Measurements from ENCODE around the gene NCOA4. TPM values are rescaled to one million over a fixed set of nuclear protein-coding genes. Genes with fewer than 3 reads are reported as not detected.

NCOA4 gene
- total RNA-seq, 1 experiment from 2014 or later: 50.6 TPM

- DNase-seq (ENCODE audit: low spot score): peak; percentile 30
- Histone ChIP-seq H3K36me3 (ENCODE audit: insufficient read depth, low read length, poor library complexity, severe bottlenecking) (peaks cover 86% of the 10 kb centered on the region), H3K27ac (ENCODE audit: low read depth, low read length, poor library complexity, severe bottlenecking) (no peak overlapping the region), H3K4me3 (ENCODE audit: low read depth, low read length, poor library complexity, severe bottlenecking) (no peak overlapping the region), H3K27me3 (replicated peaks; ENCODE audit: insufficient read depth, low read depth, low read length, poor library complexity) (no peaks in the 10 kb centered on the region), H3K9me3 (ENCODE audit: low read depth, low read length, poor library complexity, severe bottlenecking) (no peaks in the 10 kb centered on the region), H3K4me1 (ENCODE audit: insufficient read depth, low read length, poor library complexity, severe bottlenecking) (no peaks in the 10 kb centered on the region)
- no TSS peak for BruUV-seq (replicated peaks)
- intact Hi-C loops (cut with micrococcal nuclease; ENCODE audit: unreplicated experiment): no loop called here
- POLR2A ChIA-PET (ENCODE audit: low non-redundant PET): no interaction called here
- CTCF ChIA-PET: no interaction called here
- TF ChIP-seq EZH2 (IDR thresholded peaks at IDR 0.05; ENCODE audit: borderline replicate concordance, low read depth, low read length, poor library complexity, severe bottlenecking) (no peak), CTCF (conservative IDR thresholded peaks at IDR 0.05; ENCODE audit: low read depth, low read length) (no peak)
These were observed 24.2 kb downstream of the NCOA4 start for GRCh38 chr10:46006219-46006618.

- H3K4me1 ChIP-seq (ENCODE audit: insufficient read depth, low read length, poor library complexity, severe bottlenecking): no peaks in the 10 kb centered on the region
- H3K4me3 ChIP-seq (ENCODE audit: low read depth, low read length, poor library complexity, severe bottlenecking): no peak overlapping the region
- ChIA-PET POLR2A (ENCODE audit: low non-redundant PET) (interaction anchor here (0.6 kb wide), 1 partner anchor 1265 kb away, joined by 3 read pairs; no protein-coding TSS in a partner anchor), CTCF (no interaction called here)
- TSS peak; percentile 41 for BruUV-seq (replicated peaks)
- no peak for DNase-seq (ENCODE audit: low spot score)
- no peak overlapping the region for H3K27ac ChIP-seq (ENCODE audit: low read depth, low read length, poor library complexity, severe bottlenecking)
- no peak for TF ChIP-seq CTCF (conservative IDR thresholded peaks at IDR 0.05; ENCODE audit: low read depth, low read length)
- H3K36me3 ChIP-seq (ENCODE audit: insufficient read depth, low read length, poor library complexity, severe bottlenecking): peaks cover 90% of the 10 kb centered on the region
- H3K9me3 ChIP-seq (ENCODE audit: low read depth, low read length, poor library complexity, severe bottlenecking): no peaks in the 10 kb centered on the region
- intact Hi-C loops (cut with micrococcal nuclease; ENCODE audit: unreplicated experiment): no loop called here
- no peaks in the 10 kb centered on the region for H3K27me3 ChIP-seq (replicated peaks; ENCODE audit: insufficient read depth, low read depth, low read length, poor library complexity)
These were observed 25.0 kb downstream of the NCOA4 start for GRCh38 chr10:46005383-46005782.

- TF ChIP-seq EZH2 (IDR thresholded peaks at IDR 0.05; ENCODE audit: borderline replicate concordance, low read depth, low read length, poor library complexity, severe bottlenecking): no peak
- no peak for TF ChIP-seq CTCF (conservative IDR thresholded peaks at IDR 0.05; ENCODE audit: low read depth, low read length)
- CTCF ChIA-PET: no interaction called here
- H3K9me3 ChIP-seq (ENCODE audit: low read depth, low read length, poor library complexity, severe bottlenecking): no peaks in the 10 kb centered on the region
- H3K36me3 ChIP-seq (ENCODE audit: insufficient read depth, low read length, poor library complexity, severe bottlenecking): peaks cover 90% of the 10 kb centered on the region
- no peaks in the 10 kb centered on the region for H3K27me3 ChIP-seq (replicated peaks; ENCODE audit: insufficient read depth, low read depth, low read length, poor library complexity)
- H3K27ac ChIP-seq (ENCODE audit: low read depth, low read length, poor library complexity, severe bottlenecking): no peak overlapping the region
- DNase-seq (ENCODE audit: low spot score): no peak
- H3K4me1 ChIP-seq (ENCODE audit: insufficient read depth, low read length, poor library complexity, severe bottlenecking): no peaks in the 10 kb centered on the region
- POLR2A ChIA-PET (ENCODE audit: low non-redundant PET): no interaction called here
- H3K4me3 ChIP-seq (ENCODE audit: low read depth, low read length, poor library complexity, severe bottlenecking): no peak overlapping the region
- intact Hi-C loops (cut with micrococcal nuclease; ENCODE audit: unreplicated experiment): no loop called here
- BruUV-seq (replicated peaks): no TSS peak
These were observed 25.5 kb downstream of the NCOA4 start for GRCh38 chr10:46004963-46005362.
